GM19023 (cell line): ENCODE data around the gene FANCG.

Experiments
- ATAC-seq: cut with Tn5 transposase; IDR thresholded peaks from one replicate; pipeline ENCODE4 v1.9.1; 2021; ENCODE audit warnings: mild to moderate bottlenecking, moderate library complexity; ENCODE audit not compliant: unreplicated experiment

FANCG gene

GRCh38 chr9:35069020-35069419 lies 10.7 kb downstream of the FANCG start:
- no peak for ATAC-seq

GRCh38 chr9:35067056-35067455 lies 12.7 kb downstream of the FANCG start:
- no peak for ATAC-seq

DNA sequence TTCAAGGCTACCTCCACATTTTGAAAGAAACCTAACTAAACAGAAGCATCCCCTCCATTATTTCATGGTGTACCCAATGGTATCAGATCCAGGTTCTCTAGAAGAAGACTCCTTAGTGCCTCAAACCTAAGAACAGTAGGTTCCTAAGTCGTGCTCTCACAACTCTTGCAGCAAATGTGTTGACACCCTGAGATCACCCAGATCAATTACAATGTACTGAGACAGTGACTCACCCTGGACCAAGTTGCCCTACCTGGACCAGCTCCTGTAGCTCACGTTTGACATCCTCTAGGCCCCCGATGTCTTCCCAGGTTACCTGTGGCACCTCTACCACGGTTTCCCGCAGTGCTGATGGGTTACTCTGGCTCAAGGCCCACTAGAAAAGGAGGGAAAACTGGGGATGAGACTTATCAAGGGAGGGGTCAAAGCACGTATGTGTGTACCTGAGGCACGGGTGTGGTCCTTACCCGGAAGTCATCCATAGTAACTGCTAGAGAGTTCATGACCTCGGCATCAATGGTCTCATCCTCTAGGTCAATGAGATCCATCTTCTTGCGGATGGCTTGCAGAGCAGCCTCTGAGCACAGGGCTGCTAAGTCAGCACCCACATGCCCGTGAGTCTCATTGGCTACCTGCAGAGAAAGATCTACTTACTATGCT lies 19.1 kb downstream of the FANCG start:
- no peak for ATAC-seq

GRCh38 chr9:35059438-35059837 lies 20.3 kb downstream of the FANCG start:
- ATAC-seq = no peak

- ATAC-seq = no peak
These were observed 22.5 kb downstream of the FANCG start for GRCh38 chr9:35057271-35057620.

DNA sequence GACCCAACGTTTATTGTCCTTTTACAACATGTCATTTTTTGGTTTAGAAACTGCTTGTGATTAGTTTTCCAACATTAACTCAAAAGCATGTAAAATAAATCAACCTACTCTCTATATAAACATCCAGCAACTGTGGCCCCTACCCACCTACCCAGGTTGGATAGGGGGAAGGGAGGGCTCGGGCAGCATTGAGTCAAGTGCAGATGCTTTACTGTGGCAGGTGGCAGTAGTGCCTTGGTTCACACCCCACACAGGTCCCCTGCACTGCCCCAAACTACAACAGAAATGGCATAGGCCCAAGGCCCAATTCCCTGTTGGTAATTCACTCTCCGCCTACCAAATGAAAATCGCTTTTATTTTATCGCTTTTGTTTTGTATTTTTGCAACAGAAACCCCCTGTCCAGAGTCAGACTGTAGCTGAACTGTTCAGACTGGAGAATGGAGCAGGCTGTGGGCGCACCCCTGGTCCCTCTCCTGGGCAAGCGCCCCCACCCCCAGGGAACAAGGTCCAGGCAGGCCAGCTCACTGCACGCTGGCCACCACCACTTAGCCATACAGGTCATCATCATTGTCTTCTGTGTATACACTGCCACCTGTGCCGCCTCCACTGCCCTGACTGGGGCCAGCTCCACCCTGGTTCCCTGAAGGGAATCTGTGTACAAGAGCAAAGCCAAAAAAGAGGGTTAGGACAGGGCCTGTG lies 23.0 kb downstream of the FANCG start:
- ATAC-seq = no peak

DNA sequence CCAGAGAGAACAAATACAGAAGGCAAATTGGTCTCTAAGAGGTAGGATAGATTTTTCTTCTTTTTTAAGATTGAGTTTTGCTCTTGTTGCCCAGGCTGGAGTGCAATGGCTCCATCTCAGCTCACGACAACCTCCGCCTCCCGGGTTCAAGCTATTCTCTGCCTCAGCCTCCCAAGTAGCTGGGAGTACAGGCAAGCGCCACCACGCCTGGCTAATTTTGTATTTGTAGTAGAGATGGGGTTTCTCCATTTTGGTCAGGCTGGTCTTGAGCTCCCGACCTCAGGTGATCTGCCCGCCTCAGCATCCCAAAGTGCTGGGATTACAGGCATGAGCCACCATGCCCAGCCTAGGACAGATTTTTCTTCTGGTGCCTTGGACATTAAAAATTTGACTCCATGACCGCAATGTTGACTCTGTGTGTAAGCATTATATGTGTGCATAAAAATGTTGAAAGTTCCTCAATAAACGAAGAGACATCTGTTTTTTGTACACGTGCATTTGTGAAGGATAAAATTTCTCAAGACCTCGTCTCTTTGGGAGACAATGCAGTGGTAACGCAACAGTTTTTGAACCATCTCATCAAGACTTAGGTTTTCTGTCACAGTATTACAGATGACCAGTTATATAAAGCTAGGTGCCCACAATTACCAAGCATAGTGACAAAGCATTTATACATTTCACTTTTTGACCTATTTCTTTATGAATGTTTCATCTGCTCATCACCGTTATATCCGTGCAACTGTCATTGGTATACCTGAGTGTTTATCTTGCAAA lies 24.7 kb downstream of the FANCG start:
- ATAC-seq = no peak

DNA sequence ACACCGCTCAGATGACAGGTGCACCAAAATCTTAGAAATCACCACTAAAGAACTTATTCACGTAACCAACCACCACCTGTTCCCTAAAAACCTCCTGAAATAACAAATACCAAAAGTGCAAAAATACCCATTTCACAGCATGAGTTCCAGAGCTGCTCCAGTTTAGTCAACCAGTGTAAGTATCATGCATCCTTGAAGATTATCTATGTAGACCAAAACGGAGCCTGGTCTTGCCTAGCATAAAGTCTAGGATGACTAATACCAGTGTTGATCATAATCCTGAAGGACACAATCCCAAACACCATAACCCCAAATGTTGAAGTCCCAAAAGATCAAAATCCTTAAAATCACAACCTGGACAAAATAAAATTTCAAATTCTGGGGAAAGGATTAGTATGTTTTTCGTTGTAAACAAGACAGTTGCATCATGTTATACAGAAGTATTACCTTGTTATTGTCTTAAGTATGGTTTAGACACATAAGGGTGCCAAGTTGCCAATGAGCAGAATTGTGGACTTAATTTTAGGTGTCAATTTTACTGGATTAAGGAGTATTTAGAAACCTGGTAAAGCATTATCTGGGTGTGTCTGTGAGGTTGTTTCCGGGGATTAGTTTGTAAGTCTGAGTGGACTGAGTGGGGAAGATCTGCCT lies 25.4 kb downstream of the FANCG start:
- ATAC-seq = no peak

GRCh38 chr9:35051069-35051967 lies 28.4 kb downstream of the FANCG start:
- ATAC-seq = no peak

DNA sequence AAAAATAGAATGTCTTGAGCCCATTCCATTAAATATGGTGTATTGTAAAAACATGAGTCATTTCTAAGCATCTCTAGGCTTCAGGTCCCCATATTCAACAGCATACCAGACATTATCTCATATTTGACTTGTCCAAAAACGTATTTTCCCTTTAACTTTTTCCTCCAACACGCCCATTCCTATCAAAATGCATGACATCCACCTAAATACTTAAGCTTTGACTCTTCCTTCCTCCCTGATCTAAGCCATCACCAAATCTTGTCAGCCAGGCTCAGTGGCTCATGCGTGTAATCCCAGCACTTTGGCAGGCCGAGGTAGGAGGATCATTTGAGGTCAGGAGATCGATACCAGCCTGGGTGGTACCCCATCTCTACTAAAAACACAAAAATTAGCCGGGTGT lies 31.2 kb downstream of the FANCG start:
- ATAC-seq = no peak

DNA sequence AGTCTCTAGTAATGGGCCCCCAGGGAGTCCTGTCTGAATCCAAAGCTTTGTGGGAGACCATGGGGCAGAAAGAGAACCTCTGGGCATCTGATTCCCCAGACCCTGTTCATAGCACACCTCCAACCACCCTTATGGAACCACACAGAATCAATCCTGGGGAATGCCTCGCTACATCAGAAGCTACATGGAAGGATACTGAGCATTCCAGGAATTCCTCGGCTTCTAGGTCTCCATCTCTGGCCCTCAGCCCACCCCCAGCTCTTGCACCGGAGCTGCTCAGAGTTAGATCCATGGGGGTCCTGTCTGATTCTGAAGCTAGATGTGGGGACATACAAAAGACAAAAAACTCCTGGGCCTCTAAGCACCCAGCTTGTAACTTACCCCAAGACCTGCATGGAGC lies 35.7 kb downstream of the FANCG start:
- no peak for ATAC-seq

DNA sequence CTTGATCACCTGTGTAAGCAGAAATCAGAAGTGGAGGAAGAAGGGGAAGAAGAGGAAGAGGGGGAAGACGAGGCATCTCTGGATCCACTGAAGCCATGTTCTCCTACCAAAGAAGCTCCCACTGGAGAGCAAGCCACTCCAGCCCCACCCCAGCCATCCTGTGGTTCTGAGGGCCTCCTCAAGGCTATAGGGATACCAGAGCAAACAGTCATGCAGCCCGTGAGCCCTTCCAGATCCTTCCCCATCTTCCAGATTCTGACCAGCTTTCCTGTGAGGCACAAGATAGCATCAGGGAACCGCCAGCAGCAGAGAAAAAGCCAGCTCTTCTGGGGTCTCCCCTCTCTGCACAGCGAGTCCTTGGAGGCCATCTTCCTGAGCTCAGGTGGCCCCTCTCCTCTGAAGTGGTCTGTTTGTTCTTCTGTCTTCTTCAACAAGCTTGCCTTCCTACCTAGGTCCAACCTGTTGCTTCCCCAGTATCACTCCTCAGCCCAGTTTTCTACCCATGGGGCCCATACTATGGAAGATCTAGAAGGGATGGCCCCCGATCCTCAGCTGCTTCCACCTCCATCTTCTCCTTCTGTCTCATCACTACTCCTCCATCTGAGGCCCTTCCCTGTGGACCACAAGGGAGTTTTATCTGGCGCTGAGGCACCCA lies 36.7 kb downstream of the FANCG start:
- no peak for ATAC-seq

GRCh38 chr9:35042081-35042604 lies 37.6 kb downstream of the FANCG start:
- ATAC-seq = no peak

- ATAC-seq = no peak
These were observed 43.7 kb downstream of the FANCG start for GRCh38 chr9:35035851-35036701.

GRCh38 chr9:35033101-35033500 lies 46.6 kb downstream of the FANCG start:
- no peak for ATAC-seq

- ATAC-seq = no peak
These were observed 49.9 kb downstream of the FANCG start for GRCh38 chr9:35029852-35030251.

GRCh38 chr9:35029241-35029640 lies 50.5 kb downstream of the FANCG start:
- ATAC-seq = no peak

DNA sequence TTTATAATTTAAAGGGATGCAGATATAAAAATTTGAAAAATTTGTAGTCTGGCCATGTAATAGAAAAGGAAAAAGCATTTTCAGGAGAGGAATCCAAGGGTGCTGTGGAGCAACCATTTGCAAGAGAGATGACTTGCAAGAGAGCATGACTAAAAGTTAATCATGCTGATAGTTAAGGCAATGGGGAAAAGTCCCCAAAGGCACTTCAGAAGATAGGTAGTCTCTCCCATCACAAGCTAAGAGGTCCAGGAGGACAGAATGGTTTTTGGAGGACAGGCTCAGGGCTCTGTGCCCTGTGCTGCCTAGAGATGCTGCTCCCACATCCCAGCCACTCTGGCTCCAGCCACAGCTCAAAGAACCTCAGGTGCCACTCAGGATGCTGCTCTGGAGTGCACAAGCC lies 51.4 kb downstream of the FANCG start:
- ATAC-seq = no peak

DNA sequence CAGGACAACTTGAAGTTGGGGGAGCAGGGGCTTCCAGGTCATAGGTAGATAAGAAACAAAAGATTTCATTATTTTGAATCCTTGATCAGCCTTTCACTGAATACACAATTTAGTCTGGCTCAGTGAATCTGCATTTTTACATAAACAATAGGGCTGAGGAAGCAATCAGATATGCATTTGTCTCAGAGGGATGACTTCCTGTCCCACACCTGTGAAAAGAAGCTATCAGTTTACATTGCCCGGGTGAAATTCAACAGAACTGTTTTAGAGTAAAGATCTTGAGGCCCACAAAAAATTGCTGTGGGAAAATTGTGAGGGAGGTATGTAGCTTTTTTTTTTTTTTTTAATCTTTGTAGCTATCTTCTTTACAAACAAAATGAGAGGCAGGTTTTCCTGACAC lies 51.9 kb downstream of the FANCG start:
- no peak for ATAC-seq
